Measurements from ENCODE around the gene TEX44. TPM values are rescaled to one million over a fixed set of nuclear protein-coding genes. Genes with fewer than 3 reads are reported as not detected.

The TEX44 gene
- polyA plus RNA-seq (2012; ENCODE audit: insufficient read depth, insufficient read length, low read depth): not detected

DNA sequence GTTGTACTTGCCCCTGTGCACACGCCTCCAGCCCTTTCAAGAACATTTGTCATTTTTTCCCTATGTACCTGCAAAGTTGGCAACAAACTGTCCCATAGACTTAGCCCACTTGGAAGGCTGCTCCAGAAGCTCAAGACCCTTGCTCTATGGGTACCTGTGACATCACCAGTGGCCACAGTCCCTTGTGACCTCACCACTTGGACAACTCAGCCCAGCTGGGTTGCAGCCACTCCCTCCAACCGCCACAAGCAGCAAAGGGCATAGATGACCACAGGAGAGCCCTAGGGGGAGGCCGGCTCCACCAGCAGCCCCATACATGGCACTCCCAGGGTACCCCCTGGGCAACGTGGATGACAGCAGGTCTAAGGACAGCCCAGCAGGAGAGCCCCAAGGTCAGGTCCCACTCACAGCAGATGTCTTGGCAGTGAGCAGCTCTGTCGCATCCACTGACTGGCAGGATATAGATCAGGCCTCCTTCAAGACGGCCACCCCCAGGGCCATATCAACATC, at the start of gene TEX44:
Gene TEX44 (plus strand): TSS at position 229 of the 510 bp plus-strand sequence. CDS start 88 bp downstream, at position 317.
- H3K27me3 ChIP-seq: no peaks in the 10 kb centered on the region
- no peaks in the 10 kb centered on the region for H3K36me3 ChIP-seq
- H3K4me3 ChIP-seq (ENCODE audit: low read depth, low read length): no peak within 1 kb of the TSS
- TF ChIP-seq, protein P1, sequence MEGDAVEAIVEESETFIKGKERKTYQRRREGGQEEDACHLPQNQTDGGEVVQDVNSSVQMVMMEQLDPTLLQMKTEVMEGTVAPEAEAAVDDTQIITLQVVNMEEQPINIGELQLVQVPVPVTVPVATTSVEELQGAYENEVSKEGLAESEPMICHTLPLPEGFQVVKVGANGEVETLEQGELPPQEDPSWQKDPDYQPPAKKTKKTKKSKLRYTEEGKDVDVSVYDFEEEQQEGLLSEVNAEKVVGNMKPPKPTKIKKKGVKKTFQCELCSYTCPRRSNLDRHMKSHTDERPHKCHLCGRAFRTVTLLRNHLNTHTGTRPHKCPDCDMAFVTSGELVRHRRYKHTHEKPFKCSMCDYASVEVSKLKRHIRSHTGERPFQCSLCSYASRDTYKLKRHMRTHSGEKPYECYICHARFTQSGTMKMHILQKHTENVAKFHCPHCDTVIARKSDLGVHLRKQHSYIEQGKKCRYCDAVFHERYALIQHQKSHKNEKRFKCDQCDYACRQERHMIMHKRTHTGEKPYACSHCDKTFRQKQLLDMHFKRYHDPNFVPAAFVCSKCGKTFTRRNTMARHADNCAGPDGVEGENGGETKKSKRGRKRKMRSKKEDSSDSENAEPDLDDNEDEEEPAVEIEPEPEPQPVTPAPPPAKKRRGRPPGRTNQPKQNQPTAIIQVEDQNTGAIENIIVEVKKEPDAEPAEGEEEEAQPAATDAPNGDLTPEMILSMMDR (IDR thresholded peaks at IDR 0.05; ENCODE audit: low read depth, low read length): no peak
- H3K9me3 ChIP-seq: no peaks in the 10 kb centered on the region
- DNase-seq: no peak
- peaks cover 10% of the 10 kb centered on the region for H3K4me1 ChIP-seq

DNA sequence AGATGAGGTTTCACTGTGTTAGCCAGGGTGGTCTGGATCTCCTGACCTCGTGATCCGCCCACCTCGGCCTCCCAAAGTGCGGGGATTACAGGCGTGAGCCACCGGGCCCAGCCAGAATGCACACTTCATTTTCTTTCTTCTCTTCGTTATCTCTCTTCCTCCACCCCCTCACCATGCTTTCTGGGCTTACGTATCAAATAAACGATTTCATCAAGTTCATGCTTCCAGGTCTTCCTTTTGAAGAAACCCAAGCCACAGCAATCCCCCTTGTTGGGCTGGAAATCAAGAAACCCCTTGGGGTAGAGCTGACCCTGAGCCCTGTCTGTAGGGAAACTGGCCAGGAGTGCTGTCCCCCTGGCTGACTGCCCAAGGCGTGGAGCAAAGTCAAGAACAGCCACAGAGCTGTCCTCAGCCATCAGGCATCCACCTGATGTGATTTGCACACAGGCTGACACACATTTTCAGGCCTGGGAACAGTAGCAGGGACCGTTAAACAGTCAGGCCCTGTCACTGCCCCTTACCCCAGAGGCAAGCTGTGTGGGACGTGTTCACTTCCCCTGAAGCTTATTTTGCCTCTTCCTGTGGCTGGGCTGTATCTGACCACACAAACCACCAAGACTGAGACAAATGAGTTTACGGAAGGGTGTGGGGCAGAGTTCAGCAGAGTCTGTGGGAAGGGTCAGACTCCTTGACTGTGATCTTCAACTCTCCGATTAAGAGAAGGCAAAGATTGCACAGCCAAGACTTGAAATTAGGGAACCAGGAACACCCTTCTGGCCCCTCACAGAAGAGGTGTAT, 47.4 kb upstream of the TEX44 start:
- H3K27me3 ChIP-seq: no peaks in the 10 kb centered on the region
- TF ChIP-seq, protein P1 (IDR thresholded peaks at IDR 0.05; ENCODE audit: low read depth, low read length): no peak
- H3K36me3 ChIP-seq: no peaks in the 10 kb centered on the region
- no peaks in the 10 kb centered on the region for H3K4me1 ChIP-seq
- H3K9me3 ChIP-seq: no peaks in the 10 kb centered on the region
- DNase-seq: no peak
- H3K4me3 ChIP-seq (ENCODE audit: low read depth, low read length): no peak overlapping the region

DNA sequence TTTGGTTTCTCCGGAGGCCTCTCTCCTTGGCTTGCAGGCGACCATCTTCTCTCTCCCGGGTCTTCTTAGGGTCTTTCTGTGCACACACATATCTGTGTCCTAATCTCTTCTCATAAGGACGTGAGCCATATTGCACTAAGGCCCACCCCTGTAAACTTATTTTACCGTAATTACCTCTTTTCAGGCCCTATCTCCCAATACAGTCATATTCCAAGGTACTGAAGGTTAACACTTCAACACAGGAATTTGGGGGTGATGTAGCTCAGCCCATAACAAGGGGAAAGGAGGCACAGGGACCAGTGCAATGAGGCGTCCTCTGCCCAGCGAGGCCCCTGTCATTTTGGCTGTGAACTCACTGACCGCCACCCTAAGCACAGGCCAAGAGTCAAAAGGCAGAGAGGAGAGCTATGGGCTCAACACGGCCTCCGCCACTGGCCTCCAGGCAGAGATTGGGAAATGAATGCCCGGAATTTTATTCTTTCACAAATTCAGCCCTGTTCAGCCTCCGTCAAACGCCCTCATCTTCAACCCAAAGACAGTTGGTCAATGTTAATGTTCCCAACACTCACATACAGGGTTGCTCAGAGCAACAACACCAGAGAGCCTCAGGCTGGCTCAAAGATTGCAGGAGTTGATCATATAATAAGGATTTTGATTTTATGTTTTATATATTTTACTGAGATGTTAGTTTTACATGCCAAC, 46.5 kb upstream of the TEX44 start:
- Histone ChIP-seq H3K27me3 (no peaks in the 10 kb centered on the region), H3K4me1 (no peaks in the 10 kb centered on the region), H3K36me3 (no peaks in the 10 kb centered on the region), H3K9me3 (no peaks in the 10 kb centered on the region), H3K4me3 (ENCODE audit: low read depth, low read length) (no peak overlapping the region)
- no peak for DNase-seq
- TF ChIP-seq, protein P1 (IDR thresholded peaks at IDR 0.05; ENCODE audit: low read depth, low read length): no peak

DNA sequence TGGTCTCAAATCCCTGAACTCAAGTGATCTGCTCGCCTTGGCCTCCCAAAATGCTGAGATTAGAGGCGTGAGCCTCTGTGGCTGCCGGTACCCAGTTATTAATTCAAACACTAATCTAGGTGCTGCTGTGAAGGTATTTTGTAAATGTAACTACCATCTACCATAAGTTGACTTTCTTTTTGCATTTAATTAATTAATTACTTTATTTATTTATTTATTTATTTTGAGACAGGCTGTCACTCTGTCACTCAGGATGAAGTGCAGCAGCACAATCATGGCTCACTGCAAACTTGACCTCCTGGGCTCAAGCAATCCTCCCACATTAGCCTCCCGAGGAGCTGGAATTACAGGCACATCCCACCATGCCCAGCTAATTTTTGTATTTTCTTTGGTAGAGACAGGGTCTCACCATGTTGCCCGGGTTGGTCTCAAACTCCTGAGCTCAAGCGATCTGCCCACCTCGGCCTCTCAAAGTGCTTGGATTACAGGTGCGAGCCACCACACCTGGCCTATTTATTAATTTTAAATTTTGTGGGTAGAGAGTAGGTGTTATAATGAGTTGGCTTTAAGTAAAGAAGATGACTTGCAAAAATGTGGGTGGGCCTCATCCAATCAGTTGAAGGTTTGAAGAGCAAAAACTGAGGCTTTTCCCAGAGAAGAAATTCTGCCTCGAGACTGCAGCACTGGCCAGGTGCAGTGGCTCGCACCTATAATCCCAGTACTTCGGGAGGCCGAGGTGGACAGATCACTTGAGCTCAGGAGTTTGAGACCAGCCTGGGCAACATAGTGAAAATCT, 45.2 kb upstream of the TEX44 start:
- Histone ChIP-seq H3K27me3 (no peaks in the 10 kb centered on the region), H3K9me3 (no peaks in the 10 kb centered on the region), H3K36me3 (no peaks in the 10 kb centered on the region), H3K4me1 (no peaks in the 10 kb centered on the region), H3K4me3 (ENCODE audit: low read depth, low read length) (no peak overlapping the region)
- no peak for DNase-seq
- TF ChIP-seq, protein P1 (IDR thresholded peaks at IDR 0.05; ENCODE audit: low read depth, low read length): no peak

DNA sequence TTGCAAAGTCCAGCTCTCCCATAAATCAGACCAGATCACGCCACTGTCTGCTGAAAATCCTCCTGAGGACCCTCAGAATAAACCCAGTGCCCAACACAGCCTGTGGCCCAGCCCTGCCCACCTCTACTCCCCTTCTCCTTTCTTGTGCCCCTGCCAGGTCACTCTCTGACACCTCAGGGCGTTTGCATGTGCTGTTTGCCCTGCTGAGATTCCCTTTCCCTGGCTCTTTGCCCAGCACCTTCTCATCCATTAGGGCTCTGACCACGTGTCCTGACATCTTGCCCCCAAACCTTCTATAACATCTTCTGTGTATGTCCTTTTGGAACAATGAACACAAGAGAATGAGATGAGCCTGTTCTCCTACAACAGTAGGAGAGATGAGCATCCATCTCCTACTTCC, 43.9 kb upstream of the TEX44 start:
- H3K9me3 ChIP-seq: no peaks in the 10 kb centered on the region
- H3K4me1 ChIP-seq: no peaks in the 10 kb centered on the region
- H3K27me3 ChIP-seq: no peaks in the 10 kb centered on the region
- TF ChIP-seq, protein P1 (IDR thresholded peaks at IDR 0.05; ENCODE audit: low read depth, low read length): no peak
- no peak for DNase-seq
- H3K36me3 ChIP-seq: no peaks in the 10 kb centered on the region
- H3K4me3 ChIP-seq (ENCODE audit: low read depth, low read length): no peak overlapping the region
